GM19397 (cell line): ENCODE measurements around the gene EIF4G3.
"Not testable (repeated sequence)": the region's sequence is repeated elsewhere in the genome, so short reads cannot be mapped to it uniquely, and the experiment has no call there.

Experiments
- ATAC-seq: cut with Tn5 transposase; IDR thresholded peaks from one replicate; pipeline ENCODE4 v1.9.1; 2021; ENCODE audit warnings: mild to moderate bottlenecking, moderate library complexity; ENCODE audit not compliant: unreplicated experiment

EIF4G3 gene

DNA sequence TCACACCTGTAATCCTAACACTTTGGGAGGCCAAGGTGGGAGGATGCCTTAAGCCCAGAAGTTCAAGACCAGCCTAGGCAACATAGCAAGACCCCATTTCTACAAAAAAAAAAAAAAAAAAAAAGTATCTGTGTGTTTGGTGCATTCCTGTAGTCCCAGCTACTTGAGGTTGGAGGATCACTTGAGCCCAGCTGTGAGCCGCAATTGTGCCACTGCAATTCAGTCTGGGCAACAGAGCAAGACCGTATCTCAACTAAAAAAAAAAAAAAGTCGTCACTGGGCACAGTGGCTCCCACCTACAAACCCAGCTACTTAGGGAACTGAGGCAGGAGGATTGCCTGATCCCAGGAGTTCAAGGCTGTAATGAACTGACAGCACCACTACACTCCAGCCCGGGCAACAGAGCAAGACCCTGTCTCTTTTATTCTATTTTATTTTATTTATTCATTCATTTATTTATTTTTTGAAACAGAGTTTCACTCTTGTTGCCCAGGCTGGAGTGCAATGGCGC lies 8.6 kb upstream of the EIF4G3 start:
- no peak for ATAC-seq

DNA sequence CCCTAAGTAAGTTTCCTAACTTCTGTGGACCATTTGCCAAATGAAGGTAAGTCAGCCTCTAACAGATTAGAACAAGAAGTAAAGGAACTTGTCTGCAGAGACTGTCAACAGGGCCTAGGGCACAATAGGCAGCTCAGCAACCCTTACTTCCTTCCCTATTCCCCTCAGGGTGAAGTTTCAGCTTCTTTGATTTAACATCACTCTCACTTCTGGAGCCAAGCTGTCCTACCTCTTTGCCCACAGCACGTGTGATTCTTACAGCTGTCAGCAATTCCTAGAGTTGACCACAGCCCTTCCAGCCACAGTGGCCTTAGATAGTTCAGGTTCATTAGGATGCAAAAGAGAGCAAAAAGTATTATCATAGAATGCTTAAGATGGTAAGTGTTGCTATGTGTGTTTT lies 7.6 kb upstream of the EIF4G3 start:
- no peak for ATAC-seq

DNA sequence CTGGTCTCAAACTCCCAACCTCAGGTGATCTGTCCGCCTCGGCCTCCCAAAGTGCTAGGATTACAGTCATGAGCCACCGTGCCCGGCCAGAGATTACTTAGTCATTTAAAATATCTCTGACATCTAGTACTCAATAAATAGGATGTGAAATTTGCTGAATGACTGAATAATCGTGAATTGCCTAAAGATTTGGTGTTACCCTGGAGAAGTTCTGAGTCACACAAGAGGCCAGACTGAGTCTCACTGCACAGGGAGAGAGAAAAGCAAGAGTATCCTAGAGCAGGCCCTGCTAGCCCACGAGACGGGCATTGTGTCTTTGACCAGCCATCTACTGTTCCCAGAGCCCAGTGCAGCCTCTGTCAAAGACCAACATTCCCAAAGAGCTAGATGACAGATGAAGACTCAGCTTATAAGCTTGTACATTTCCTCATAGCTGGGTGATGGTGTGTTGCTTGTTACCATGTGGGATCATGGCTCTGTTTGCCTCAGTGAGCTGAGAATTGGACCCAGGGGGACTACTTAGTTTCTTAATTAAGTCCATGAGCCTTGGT lies 5.6 kb upstream of the EIF4G3 start:
- no peak for ATAC-seq

DNA sequence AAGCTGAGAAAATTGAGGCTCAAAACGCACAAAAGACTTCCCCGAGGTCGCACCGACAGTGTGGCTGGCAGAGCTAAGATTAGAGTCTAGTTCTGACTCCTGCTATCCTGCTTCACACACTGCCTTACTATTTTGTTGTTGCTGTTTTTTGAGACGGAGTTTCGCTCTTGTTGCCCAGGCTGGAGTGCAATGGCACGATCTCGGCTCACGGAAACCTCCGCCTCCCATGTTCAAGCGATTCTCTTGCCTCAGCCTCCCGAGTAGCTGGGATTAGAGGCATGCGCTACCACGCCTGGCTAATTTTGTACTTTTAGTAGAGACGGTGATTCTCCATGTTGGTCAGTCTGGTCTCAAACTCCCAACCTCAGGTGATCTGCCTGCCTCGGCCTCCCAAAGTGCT lies 1.6 kb upstream of the EIF4G3 start:
- ATAC-seq: not testable (repeated sequence)

DNA sequence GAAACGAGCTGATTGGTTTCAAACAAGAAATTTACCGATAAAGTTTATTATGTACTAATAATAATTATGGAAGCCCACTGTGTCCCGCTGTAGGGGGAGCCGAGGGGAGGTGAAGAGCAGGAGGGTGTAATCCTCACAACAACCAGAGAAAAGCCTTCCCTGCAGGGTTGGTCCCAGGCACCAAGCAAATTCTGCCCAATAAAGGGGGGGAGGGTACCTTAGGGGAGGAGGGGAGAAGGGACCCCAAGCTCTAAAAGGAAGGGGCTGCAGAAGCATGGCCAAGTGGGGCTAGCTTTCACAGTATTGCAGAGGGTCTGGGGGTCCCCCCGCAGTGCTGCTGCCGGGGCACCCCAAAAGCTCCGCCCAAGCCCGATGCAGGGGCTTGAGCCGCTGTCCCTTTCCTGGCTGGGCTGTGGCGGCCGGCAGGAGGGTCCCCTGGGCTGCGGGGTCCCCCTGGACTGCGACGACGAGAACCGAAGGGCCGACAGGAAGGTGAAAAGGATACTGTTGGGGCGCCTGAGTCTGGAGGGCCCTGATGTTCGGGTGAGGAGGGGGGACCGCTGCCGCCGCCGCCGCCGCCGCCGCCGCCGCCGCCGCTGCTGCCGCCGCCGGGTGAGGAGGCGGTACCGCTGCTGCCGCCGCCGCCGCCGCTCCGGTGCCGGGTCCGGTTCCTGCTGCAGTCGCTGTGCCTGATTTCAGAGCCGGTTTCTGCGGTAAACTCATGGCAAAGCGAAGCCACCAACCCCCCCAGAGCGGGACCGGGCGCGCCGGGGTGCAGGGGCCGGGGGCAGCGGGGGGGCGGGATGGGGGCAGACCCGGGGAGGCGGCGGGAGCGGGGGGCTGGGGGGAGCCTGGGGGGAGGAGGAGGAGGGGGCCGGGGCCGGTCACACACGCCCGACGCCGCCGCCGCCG lies 771 bp downstream of the EIF4G3 start:
- peak; percentile 20 for ATAC-seq

DNA sequence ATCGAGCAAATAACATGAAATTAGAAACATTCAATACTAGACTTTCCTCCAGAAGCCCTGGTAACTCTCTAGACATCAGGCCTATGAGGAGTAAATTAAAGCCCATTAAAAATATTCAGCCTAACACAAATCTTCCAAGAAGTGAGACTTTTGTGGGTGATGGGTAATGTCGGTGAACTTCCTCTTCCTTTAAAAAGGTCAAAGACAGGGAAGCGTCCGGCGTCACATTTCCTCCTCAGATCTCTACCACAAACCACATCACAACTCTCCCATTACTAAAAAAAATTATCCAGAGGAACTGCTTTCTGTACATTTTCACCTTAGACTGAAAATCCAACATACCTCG lies 1.4 kb downstream of the EIF4G3 start:
- ATAC-seq: no peak

DNA sequence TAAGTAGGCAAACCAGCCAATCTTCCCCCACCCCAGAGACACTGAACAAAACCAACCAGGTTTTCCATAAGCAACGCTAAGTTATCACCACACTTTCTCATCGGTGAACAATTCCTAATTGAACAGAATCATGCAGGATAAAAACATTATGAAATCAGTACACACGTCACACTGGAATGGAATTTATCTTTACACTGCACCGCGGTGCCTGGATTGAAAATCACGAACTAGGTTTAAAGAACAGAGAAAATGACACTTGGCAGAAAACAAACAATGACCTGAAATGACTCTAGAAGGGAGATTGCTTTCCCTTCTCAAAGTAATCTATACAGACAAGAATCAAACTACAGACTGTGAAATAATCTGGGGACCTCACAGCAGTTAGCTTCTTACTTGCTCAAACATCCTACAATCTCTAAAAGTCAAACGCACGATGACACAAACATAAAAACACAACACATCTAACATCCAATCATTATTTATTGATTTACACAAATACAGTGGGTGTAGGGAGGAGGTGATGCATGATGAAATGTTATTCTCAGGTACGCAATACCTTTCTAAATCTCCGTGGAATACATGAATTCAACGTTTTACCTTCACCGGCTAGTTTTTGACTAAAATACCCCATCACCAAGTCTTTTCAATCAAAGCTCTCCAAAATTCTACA lies 1.9 kb downstream of the EIF4G3 start:
- ATAC-seq: no peak

DNA sequence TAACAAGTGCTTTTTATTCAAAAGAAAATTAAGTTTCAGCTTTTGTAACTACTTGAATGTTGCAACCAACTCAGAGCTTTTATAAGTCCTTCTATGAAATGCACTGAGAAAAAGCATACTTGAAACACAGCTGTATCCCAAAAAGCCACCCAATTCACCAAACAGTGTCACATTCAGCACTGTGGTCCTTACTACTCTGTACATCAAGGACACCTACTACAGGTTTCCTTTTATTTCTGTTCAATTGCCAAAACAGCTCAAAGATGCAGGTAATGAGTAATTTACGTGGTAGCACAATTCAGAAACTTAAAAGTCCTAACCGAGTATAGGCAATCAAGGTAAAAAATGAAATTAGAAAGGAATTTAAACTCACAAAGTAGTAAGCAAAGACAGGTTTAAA lies 2.5 kb downstream of the EIF4G3 start:
- ATAC-seq: no peak

DNA sequence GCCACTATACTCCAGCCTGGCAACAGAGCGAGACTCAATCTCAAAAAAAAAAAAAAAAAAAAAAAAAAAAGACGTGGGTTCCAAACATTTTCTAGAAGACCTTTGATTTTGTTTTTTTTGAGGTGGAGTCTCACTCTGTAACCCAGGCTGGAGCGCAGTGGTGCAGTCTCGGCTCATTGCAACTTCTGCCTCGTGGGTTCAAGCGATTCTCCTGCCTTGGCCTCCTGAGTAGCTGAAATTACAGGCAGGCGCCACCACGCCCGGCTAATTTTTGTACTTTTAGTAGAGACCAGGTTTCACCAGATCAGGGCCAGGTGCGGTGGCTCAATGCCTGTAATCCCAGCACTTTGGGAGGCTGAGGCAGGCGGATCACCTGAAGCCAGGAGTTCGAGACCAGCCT lies 3.6 kb downstream of the EIF4G3 start:
- not testable (repeated sequence) for ATAC-seq

DNA sequence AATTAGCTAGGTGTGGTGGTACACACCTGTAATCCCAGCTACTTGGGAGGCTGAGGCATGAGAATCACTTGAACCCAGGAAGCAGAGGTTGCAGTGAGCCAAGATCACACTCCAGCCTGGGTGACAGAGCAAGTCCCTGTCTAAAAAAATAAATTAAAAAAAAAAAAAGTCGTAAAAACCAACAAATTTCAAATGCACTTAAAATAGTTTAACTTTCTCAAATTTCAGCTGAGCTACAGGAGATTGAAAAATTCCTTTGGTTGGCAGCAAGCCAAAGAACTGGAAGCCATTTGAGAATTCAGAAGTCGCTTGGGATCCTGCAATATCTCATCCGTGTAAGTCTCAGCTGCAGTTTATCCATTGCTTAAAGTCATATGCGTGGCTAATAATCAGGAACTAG lies 5.9 kb downstream of the EIF4G3 start:
- not testable (repeated sequence) for ATAC-seq

DNA sequence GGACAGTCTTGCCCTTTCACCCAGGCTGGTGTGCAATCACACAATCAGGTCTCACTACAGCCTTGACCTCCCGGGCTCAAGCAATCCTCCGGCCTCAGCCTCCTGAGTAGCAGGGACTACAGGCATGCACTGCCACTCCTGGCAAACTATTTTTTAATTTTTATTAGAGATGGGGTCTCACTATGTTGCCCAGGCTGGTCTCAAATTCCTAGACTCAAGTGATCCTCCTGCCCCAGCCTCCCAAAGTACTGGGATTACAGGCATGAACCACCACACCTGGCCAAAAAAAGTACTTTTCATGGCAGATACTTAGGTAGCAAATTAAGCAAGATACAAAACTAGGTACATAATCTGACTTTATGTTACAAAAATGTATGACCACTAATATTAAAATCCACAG lies 8.3 kb downstream of the EIF4G3 start:
- ATAC-seq: no peak

DNA sequence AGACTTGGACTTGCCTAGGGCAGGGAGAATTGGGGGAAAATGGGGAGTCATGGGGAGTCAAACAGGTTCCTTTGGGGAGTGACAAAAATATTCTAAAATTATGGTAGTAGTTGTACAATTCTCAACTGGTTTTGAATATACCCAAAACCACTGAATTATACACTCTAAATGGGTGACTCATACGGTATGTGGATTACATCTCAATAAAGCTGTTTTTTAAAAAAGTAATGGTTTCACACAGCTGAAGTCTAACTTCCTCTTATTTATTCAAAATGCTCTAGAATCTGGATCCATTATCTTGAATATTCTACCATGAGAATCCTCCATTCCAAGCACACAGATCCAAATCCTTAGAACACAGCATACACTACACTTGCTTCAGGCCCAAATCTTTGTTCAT lies 11.1 kb downstream of the EIF4G3 start:
- ATAC-seq: no peak

DNA sequence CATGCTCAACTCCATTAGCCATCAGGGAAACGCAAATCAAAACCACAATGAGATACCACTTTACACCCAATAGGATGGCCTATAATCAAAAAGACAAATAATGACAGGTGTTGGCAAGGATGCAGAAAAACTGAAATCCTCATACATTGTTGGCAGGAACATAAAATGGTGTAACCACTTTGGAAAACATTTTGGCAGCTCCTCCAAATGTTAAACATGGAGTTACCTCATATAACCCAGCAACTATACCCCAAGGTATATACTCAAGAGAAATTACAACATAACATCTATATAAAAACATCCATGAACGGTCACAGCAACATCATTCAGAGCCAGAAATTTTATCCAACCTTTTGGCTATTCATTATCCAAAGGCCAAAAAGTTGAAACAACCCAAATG lies 11.6 kb downstream of the EIF4G3 start:
- ATAC-seq: no peak

DNA sequence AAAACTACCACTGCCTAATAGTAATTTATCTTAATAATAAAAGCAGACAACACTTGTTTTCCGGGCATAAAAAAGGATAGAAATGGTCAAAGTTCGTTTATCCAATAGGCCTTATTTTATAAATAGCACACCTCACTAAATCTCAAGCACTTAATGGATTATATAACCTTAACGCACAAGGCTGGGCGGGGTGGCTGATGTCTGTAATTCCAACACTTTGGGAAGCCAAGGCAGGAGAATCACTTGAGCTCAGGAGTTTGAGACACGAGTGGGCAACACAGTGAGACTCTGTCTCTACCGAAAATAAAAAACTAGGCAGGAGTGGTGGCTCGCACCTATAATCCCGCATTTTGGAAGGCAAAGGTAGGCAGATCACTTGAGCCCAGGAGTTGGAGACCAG lies 12.4 kb downstream of the EIF4G3 start:
- ATAC-seq: no peak

DNA sequence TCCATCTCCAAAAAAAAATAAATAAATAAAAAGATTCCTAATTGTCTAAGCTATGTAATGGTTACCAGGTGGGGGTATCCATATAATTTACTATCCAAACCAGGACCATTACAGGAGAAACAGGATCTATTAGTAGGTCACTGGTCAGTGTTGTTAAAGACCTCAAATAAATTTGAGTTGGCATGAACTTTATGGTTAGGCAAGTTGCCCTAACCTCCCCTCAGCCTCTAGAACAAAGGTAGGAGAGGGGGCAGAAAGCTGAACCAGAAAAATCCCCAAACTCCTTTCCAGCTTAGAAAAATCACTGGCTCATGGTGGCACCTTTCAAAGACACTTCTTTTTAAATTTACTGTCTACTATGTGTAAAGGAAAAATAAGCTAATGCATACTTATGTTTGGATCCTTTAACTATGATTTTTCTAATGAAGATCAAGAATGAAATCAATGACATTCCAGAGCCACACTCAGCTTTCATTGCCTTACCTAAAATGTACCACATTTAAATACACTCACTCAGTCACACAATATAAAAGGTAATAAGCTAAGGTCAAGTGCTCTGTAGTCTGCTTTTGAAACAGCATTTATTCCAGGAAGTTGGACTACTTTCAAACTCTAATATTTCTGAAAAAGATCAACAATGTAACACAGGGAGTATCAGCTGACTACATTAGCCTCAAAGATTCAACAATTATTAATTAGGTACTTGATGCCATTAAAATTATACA lies 13.8 kb downstream of the EIF4G3 start:
- ATAC-seq: no peak

DNA sequence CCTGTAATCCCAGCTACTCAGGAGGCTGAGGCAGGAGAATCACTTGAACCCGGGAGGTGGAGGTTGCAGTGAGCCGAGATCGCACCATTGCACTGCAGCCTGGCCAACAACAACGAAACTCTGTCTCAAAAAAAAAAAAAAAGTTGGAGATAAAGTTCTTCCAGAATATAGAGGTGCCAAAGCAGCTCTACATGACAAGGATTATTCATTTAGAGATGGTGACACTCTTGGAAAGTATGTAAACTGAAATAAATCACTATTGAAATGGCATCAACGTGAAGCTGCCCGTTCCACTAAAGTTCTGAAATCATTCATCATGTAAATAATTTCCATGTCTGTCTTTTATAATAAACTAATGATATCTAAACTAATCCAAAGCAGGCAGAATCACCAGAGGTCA lies 14.9 kb downstream of the EIF4G3 start:
- no peak for ATAC-seq

DNA sequence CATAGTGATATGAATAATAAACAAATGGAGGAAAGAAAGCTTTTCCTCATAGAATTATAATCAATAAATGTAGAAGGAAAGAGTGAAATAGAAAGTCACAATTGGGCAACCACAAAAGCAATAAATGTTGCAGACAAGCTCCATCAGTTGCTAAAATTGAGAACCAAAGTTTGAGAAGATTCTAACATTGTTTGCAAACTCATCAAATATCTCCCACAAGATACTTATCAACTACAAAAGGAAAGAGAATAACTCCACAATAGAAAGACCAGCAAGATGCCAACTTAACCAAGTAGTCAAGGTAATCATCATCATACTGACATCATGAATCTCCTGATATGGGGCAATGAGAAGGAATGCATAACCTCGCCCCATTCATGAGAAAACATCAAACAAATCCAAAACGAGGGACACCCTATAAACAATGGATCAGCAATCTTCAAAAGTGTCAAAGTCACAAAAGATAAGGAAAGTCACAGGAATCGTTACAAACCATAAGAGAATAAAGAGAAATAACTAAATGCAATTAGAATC lies 16.4 kb downstream of the EIF4G3 start:
- no peak for ATAC-seq

DNA sequence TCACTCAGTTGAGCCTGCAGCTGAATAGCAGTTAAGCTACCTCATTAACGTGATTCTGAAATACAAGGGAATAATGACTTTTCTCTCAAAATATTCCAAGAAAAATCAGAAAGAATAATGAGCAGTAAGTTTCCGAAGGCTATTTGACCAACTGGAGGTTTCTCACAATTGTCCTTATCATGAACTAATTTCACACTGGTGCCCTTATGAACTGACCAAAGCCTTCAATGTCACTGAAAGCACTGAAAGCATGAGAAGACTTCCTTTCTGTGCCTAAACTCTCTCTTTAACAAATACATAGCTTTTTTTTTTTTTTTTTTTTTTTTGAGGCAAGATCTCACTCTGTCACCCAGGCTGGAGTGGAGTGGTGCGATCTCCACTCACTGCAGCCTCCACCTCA lies 18.8 kb downstream of the EIF4G3 start:
- no peak for ATAC-seq

DNA sequence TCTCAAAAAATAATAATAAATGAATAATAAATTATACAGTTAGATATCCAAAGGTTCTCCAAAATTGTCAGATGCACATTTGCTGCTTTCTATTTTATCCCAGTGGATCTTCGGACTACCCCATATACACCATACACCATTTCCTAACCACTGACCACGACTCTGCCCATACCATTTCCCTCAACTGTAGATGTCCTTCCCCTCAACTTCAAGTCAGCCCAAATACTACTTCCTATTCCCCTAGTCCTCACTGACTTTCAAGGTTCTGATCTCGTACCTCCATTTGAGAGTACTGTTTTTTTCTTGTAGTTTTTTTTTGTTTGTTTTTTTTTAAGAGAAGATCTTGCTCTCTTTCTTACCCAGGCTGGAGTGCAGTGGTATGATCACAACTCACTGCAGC lies 19.6 kb downstream of the EIF4G3 start:
- ATAC-seq: no peak

DNA sequence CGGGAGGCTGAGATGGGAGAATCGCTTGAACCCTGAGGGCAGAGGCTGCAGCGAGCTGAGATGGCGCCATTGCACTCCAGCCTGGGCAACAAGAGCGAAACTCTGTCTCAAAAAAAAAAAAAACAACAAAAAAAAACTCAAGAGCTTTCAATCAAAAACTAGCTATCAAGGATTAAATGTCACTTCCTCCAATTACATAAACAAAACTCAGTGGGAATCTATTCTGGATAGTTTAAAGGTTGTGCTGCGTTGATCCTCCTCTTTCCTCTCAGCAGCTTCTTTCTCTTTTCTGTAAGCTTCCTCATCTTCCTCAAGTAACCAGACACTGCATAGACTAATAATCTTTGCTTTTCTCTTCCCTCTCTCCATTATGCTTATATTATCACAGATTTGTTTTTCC lies 20.7 kb downstream of the EIF4G3 start:
- no peak for ATAC-seq

DNA sequence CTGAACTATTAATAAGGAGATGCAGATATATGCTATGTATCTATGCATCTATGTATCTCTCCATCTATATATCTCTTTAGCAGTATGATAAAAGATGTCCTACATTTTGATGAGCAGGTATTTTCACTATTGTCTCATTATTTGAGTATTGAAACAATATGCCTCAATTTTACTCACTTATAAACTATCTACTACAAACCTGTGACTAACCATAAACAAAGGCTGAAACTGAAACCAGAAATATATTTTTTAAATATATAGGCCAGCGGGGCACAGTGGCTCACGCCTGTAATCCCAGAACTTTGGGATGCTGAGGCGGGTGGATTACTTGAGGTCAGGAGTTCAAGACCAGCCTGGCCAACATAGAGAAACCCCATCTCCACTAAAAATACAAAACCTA lies 22.0 kb downstream of the EIF4G3 start:
- no peak for ATAC-seq
